ENCODE measurements around the gene DCDC2C. TPM values are rescaled to one million over a fixed set of nuclear protein-coding genes. Genes with fewer than 3 reads are reported as not detected.

The DCDC2C gene
- total RNA-seq, 4 donors from 2014 or later, result 0.19 to 4.0 TPM; not detected in 2

GRCh38 chr2:3871002-3871401 lies 167.6 kb downstream of the DCDC2C start:
- Histone ChIP-seq H3K4me1 (peaks cover 0 to 1% (median 0%) of the 10 kb centered on the region in 3 donors), H3K4me3 (no peak overlapping the region), H3K9me3 (no peaks in the 10 kb centered on the region), H3K27me3 (peaks cover 4% of the 10 kb centered on the region), H3K27ac (no peak overlapping the region), H3K36me3 (no peaks in the 10 kb centered on the region)
- TF ChIP-seq POLR2A (IDR thresholded peaks at IDR 0.05), result no peak
- no peak for TF ChIP-seq EP300 (IDR thresholded peaks at IDR 0.05)
- TF ChIP-seq POLR2AphosphoS5 (IDR thresholded peaks at IDR 0.05), result no peak
- TF ChIP-seq, protein P1, sequence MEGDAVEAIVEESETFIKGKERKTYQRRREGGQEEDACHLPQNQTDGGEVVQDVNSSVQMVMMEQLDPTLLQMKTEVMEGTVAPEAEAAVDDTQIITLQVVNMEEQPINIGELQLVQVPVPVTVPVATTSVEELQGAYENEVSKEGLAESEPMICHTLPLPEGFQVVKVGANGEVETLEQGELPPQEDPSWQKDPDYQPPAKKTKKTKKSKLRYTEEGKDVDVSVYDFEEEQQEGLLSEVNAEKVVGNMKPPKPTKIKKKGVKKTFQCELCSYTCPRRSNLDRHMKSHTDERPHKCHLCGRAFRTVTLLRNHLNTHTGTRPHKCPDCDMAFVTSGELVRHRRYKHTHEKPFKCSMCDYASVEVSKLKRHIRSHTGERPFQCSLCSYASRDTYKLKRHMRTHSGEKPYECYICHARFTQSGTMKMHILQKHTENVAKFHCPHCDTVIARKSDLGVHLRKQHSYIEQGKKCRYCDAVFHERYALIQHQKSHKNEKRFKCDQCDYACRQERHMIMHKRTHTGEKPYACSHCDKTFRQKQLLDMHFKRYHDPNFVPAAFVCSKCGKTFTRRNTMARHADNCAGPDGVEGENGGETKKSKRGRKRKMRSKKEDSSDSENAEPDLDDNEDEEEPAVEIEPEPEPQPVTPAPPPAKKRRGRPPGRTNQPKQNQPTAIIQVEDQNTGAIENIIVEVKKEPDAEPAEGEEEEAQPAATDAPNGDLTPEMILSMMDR (IDR thresholded peaks at IDR 0.05), result no peak
- WGBS, 2 donors (ENCODE audit: low coverage in 1 of 2), result 57 to 61% methylated on average over 1 to 4 of the region's 4 CpGs
- no peak for ATAC-seq

- TF ChIP-seq EP300 (IDR thresholded peaks at IDR 0.05) (no peak), POLR2A (IDR thresholded peaks at IDR 0.05) (no peak), POLR2AphosphoS5 (IDR thresholded peaks at IDR 0.05) (no peak)
- TF ChIP-seq, protein P1 (IDR thresholded peaks at IDR 0.05), result no peak
- WGBS, 2 donors (ENCODE audit: low coverage in 1 of 2), result 89% methylated on average over 3 of the region's 3 CpGs
- Histone ChIP-seq H3K36me3 (no peaks in the 10 kb centered on the region), H3K27ac (no peak overlapping the region), H3K27me3 (peaks cover 4% of the 10 kb centered on the region), H3K4me1 (no peaks in the 10 kb centered on the region), H3K9me3 (no peaks in the 10 kb centered on the region), H3K4me3 (no peak overlapping the region)
- no peak for ATAC-seq
Measured at GRCh38 chr2:3872451-3872850, 169.1 kb downstream of the DCDC2C start.

GRCh38 chr2:3873899-3874298 lies 170.5 kb downstream of the DCDC2C start:
- 89 to 100% methylated on average over 2 of the region's 2 CpGs for WGBS, 2 donors (ENCODE audit: low coverage in 1 of 2)
- no peak overlapping the region for H3K4me3 ChIP-seq

GRCh38 chr2:3876221-3876620 lies 172.8 kb downstream of the DCDC2C start:
- no peak for TF ChIP-seq EP300 (IDR thresholded peaks at IDR 0.05)
- no peak for TF ChIP-seq POLR2AphosphoS5 (IDR thresholded peaks at IDR 0.05)
- TF ChIP-seq, protein P1 (IDR thresholded peaks at IDR 0.05), result no peak
- no peak for TF ChIP-seq POLR2A (IDR thresholded peaks at IDR 0.05)

More at GRCh38 chr2:3873899-3874298, 170.5 kb downstream of the DCDC2C start:
- H3K36me3 ChIP-seq, result no peaks in the 10 kb centered on the region
- H3K27ac ChIP-seq, result no peak overlapping the region
- TF ChIP-seq POLR2A (IDR thresholded peaks at IDR 0.05) (no peak), EP300 (IDR thresholded peaks at IDR 0.05) (no peak), POLR2AphosphoS5 (IDR thresholded peaks at IDR 0.05) (no peak)
- H3K9me3 ChIP-seq, result no peaks in the 10 kb centered on the region
- H3K4me1 ChIP-seq, result no peaks in the 10 kb centered on the region
- ATAC-seq, result no peak
- H3K27me3 ChIP-seq, result peaks cover 4% of the 10 kb centered on the region

DNA sequence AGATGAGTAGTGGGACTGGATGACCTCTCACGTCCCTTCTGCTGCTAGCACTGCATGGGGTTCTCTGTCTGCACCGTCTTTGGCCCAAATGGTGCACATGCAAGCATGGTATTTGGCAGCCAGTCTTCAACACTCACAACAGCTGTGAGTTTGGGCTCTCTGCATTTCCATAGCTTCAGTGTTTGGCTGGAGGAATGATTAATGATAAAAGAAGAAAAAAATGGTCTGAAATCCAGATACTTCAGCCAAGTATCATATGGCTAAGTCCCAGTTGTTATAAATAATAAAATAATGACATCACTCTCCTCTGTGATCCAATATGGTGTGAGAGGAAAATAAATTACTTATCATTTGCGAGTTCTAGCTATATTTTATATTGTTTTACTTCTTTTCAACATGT lies 173.3 kb downstream of the DCDC2C start:
- no peak overlapping the region for H3K27ac ChIP-seq
- no peak for ATAC-seq
- H3K4me1 ChIP-seq, result no peaks in the 10 kb centered on the region
- no peak overlapping the region for H3K4me3 ChIP-seq
- no peaks in the 10 kb centered on the region for H3K36me3 ChIP-seq
- H3K27me3 ChIP-seq, result peaks cover 4% of the 10 kb centered on the region
- H3K9me3 ChIP-seq, result no peaks in the 10 kb centered on the region
- TF ChIP-seq, protein P1 (IDR thresholded peaks at IDR 0.05), result no peak
- TF ChIP-seq POLR2A (IDR thresholded peaks at IDR 0.05) (no peak), EP300 (IDR thresholded peaks at IDR 0.05) (no peak), POLR2AphosphoS5 (IDR thresholded peaks at IDR 0.05) (no peak)
- 22 to 26% methylated on average over 3 of the region's 3 CpGs for WGBS, 2 donors (ENCODE audit: low coverage in 1 of 2)

More at GRCh38 chr2:3876221-3876620, 172.8 kb downstream of the DCDC2C start:
- 63 to 81% methylated on average over 3 to 4 of the region's 4 CpGs for WGBS, 2 donors (ENCODE audit: low coverage in 1 of 2)
- H3K4me1 ChIP-seq, result no peaks in the 10 kb centered on the region
- no peak for ATAC-seq
- no peak overlapping the region for H3K27ac ChIP-seq
- H3K27me3 ChIP-seq, result peaks cover 4% of the 10 kb centered on the region
- no peaks in the 10 kb centered on the region for H3K36me3 ChIP-seq
- H3K9me3 ChIP-seq, result no peaks in the 10 kb centered on the region
- H3K4me3 ChIP-seq, result no peak overlapping the region
